B cell (primary cell): ENCODE results near the gene CDK9. TPM values are rescaled to one million over a fixed set of nuclear protein-coding genes. Genes with fewer than 3 reads are reported as not detected.
A peak's percentile ranks its signal among the peaks of the same experiment; 100 is the strongest.

ENCODE experiments used
- ATAC-seq: fragments of 200-7000 bp; cut with Tn5 transposase; one replicate; pipeline ENCODE4 v1.10.0; 2021; ENCODE audit warnings: low read depth, mild to moderate bottlenecking, moderate number of reproducible peaks, moderate library complexity
- CTCF ChIA-PET: fragments of 350-600 bp; sonication (Branson Sonifier 250); formaldehyde crosslinking; loops from one replicate; lab custom pipeline; 2021; ENCODE audit warnings: antibody characterized with exemption, inconsistent platforms; lab: Charles Lee
- POLR2A ChIA-PET: fragments of 350-600 bp; sonication (Branson Sonifier 250); formaldehyde crosslinking; loops from one replicate; lab custom pipeline; 2021; ENCODE audit warnings: antibody characterized with exemption; lab: Charles Lee
- DNase-seq: peaks from one replicate; pipeline ENCODE4 v3.0.0; 2013
- H2AFZ ChIP-seq: 2 replicates; pipeline ENCODE4 v1.6.1; 2012; ENCODE audit warnings: mild to moderate bottlenecking, low read depth, low read length; ENCODE audit not compliant: insufficient read depth, poor library complexity, severe bottlenecking
- H3K27ac ChIP-seq, 2 donors: 1 replicate in 1 of 2; 2 replicates in 1 of 2; pipeline ENCODE4 v1.5.1; 2012 to 2013; ENCODE audit warnings: low read length in 2 of 2, mild to moderate bottlenecking in 2 of 2, moderate library complexity in 1 of 2
- H3K27me3 ChIP-seq, 4 experiments: fragments of 200-600 bp in 1 of 4; sonication (generic) in 1 of 4; replicated peaks in 1 of 4; 1 replicate in 2 of 4; 2 replicates in 2 of 4; pipeline versions ENCODE4 v1.6.1 to v1.7.0; 2013 to 2016; ENCODE audit warnings: low read length in 3 of 4, mild to moderate bottlenecking in 2 of 4, mixed read lengths in 1 of 4, moderate library complexity in 1 of 4; ENCODE audit not compliant: insufficient read depth in 4 of 4, control insufficient read depth in 3 of 4; ENCODE audit errors: control extremely low read depth in 1 of 4
- H3K36me3 ChIP-seq, 2 experiments: replicated peaks in 1 of 2; 1 replicate in 1 of 2; 2 replicates in 1 of 2; pipeline versions ENCODE4 v1.6.1 to v1.7.1; 2013; ENCODE audit warnings: low read length in 1 of 2; ENCODE audit not compliant: insufficient read depth in 2 of 2, control insufficient read depth in 1 of 2; ENCODE audit errors: control extremely low read depth in 1 of 2, extremely low read depth in 1 of 2
- H3K4me1 ChIP-seq, 2 donors: fragments of 200-600 bp in 1 of 2; sonication (generic) in 1 of 2; 1 replicate in 1 of 2; 2 replicates in 1 of 2; pipeline versions ENCODE4 v1.5.1 to v1.6.1; 2013 to 2017; ENCODE audit warnings: low read length in 2 of 2; ENCODE audit not compliant: control insufficient read depth in 2 of 2, insufficient read depth in 2 of 2
- H3K4me2 ChIP-seq: replicated peaks from 2 replicates; pipeline ENCODE3; 2012; ENCODE audit warnings: mild to moderate bottlenecking, low read depth, low read length; ENCODE audit not compliant: poor library complexity, severe bottlenecking
- H3K4me3 ChIP-seq, 5 experiments: fragments of 200-600 bp in 1 of 5; sonication (generic) in 1 of 5; 1 replicate in 3 of 5; 2 replicates in 2 of 5; pipeline versions ENCODE4 v1.5.1 to v1.7.0; 2011 to 2016; ENCODE audit warnings: low read length in 4 of 5, mild to moderate bottlenecking in 4 of 5, low read depth in 2 of 5, control low read depth in 1 of 5, moderate library complexity in 1 of 5; ENCODE audit not compliant: insufficient read depth in 1 of 5; ENCODE audit errors: control extremely low read depth in 1 of 5, extremely low read depth in 1 of 5
- H3K79me2 ChIP-seq: fragments of 200-600 bp; sonication (generic); one replicate; pipeline ENCODE4 v1.6.0; 2016; ENCODE audit warnings: low read length; ENCODE audit not compliant: control insufficient read depth, insufficient read depth
- H3K9ac ChIP-seq: fragments of 200-600 bp; sonication (generic); 2 replicates; pipeline ENCODE4 v1.6.1; 2017; ENCODE audit warnings: mild to moderate bottlenecking, low read length, moderate library complexity
- H3K9me3 ChIP-seq, 3 donors: one replicate each; pipeline versions ENCODE4 v1.6.1 to v1.7.1; 2013; ENCODE audit warnings: low read length in 2 of 3; ENCODE audit not compliant: control insufficient read depth in 2 of 3, insufficient read depth in 1 of 3; ENCODE audit errors: control extremely low read depth in 1 of 3
- H4K20me1 ChIP-seq: 2 replicates; pipeline ENCODE4 v1.6.0; 2012; ENCODE audit warnings: mild to moderate bottlenecking, low read length; ENCODE audit not compliant: insufficient read depth, control insufficient read depth, poor library complexity, severe bottlenecking
- H3K27ac Mint-ChIP-seq: one replicate; pipeline ENCODE4 v1.8.0; 2021; ENCODE audit warnings: mixed read lengths
- H3K27me3 Mint-ChIP-seq: one replicate; pipeline ENCODE4 v1.8.0; 2021; ENCODE audit warnings: mixed read lengths
- H3K4me1 Mint-ChIP-seq: one replicate; pipeline ENCODE4 v1.8.0; 2021; ENCODE audit warnings: mixed read lengths
- H3K4me3 Mint-ChIP-seq: one replicate; pipeline ENCODE4 v1.8.0; 2021; ENCODE audit warnings: mixed read lengths
- H3K9me3 Mint-ChIP-seq: one replicate; pipeline ENCODE4 v1.8.0; 2022; ENCODE audit warnings: mixed read lengths; ENCODE audit not compliant: insufficient read depth
- CTCF ChIP-seq: fragments of 200-600 bp; IDR thresholded peaks from one replicate; pipeline ENCODE4 v1.8.0; 2022; ENCODE audit warnings: antibody characterized with exemption, mild to moderate bottlenecking
- EZH2 ChIP-seq: IDR thresholded peaks from 2 replicates; pipeline ENCODE4 v1.6.1; 2012; ENCODE audit warnings: borderline replicate concordance, low read depth, mild to moderate bottlenecking, moderate library complexity, low read length; ENCODE audit not compliant: insufficient read depth, poor library complexity, severe bottlenecking
- WGBS: methylation state at CpG from one replicate; pipeline ENCODE4 v1.1.5; 2013; ENCODE audit warnings: missing lambda C conversion rate; ENCODE audit not compliant: insufficient coverage; 5-methylcytosine and 5-hydroxymethylcytosine counted together
- intact Hi-C: fragments of 100-400 bp; cut with micrococcal nuclease; formaldehyde crosslinking; loops from one replicate; pipeline ENCODE4 v1.10.0; 2022
- polyA plus RNA-seq: library from polyadenylated mRNA; depleted of rRNA; stranded (reverse); fragments of >200 nt; gene quantifications from 2 replicates; pipeline ENCODE4 v1.2.3, GENCODE V29; 2012
- total RNA-seq, 2 donors: library from RNA; stranded (reverse); fragments of 120-200 nt in 1 of 2; gene quantifications; 1 replicate in 1 of 2; 2 replicates in 1 of 2; pipeline versions ENCODE4 v1.2.3 to v1.2.4, GENCODE V29; 2013 to 2022

CDK9 gene
- total and polyA plus RNA-seq, 2 donors (not counting 1 experiment from before 2014, with no cell fraction given): 145 to 176 TPM

- DNase-seq: peak; percentile 47
- H3K4me3 Mint-ChIP-seq: peak overlapping the region; percentile 91
Measured at GRCh38 chr9:127803507-127804352, 17.9 kb downstream of the CDK9 start.

More at GRCh38 chr9:127803507-127804352, 17.9 kb downstream of the CDK9 start:
- H3K9ac ChIP-seq: peak overlapping the region; percentile 98
- H3K27me3 Mint-ChIP-seq: no peaks in the 10 kb centered on the region
- peaks cover 27% of the 10 kb centered on the region for H3K4me1 Mint-ChIP-seq
- peak overlapping the region; percentile 65 to 96 (median 88) for H3K4me3 ChIP-seq
- peaks cover 17 to 24% of the 10 kb centered on the region in 2 donors for H3K4me1 ChIP-seq
- TF ChIP-seq CTCF (no peak), EZH2 (no peak)
- H3K9me3 ChIP-seq: no peaks in the 10 kb centered on the region
- peak overlapping the region; percentile 91 for H2AFZ ChIP-seq
- 50% methylated on average over 12 of the region's 18 CpGs for WGBS
- ATAC-seq: no peak
- H3K4me2 ChIP-seq: peak overlapping the region; percentile 98
- peak overlapping the region; percentile 92 for H3K27ac Mint-ChIP-seq
- peaks cover 0 to 29% of the 10 kb centered on the region in 2 experiments for H3K36me3 ChIP-seq
- no peaks in the 10 kb centered on the region for H3K27me3 ChIP-seq
- no peaks in the 10 kb centered on the region for H3K9me3 Mint-ChIP-seq
- peak overlapping the region; percentile 65 to 90 for H3K27ac ChIP-seq
- CTCF ChIA-PET: interaction anchor here (0.5 to 2.5 kb wide), 6 partner anchors 61 to 143 kb away, joined by 3 to 16 read pairs (median 4); no protein-coding TSS in a partner anchor
- H3K79me2 ChIP-seq: peaks cover 50% of the 10 kb centered on the region
- intact Hi-C loops: loop anchor here (2.0 kb wide), 2 partner anchors 61 to 407 kb away; partner anchors contain the start of gene SLC2A8
- POLR2A ChIA-PET: no interaction called here
- peaks cover 8% of the 10 kb centered on the region for H4K20me1 ChIP-seq
